Left forelimb (tissue), 1 donor: ENCODE data around the gene FBXL13.
A peak's percentile ranks its signal among the peaks of the same experiment; 100 is the strongest.
"Not testable (repeated sequence)": the region's sequence is repeated elsewhere in the genome, so short reads cannot be mapped to it uniquely, and the experiment has no call there.

Experiments
- DNase-seq: peaks from one replicate; pipeline ENCODE4 v3.0.0-alpha.2; 2018; ENCODE audit warnings: low spot score

Gene FBXL13

DNA sequence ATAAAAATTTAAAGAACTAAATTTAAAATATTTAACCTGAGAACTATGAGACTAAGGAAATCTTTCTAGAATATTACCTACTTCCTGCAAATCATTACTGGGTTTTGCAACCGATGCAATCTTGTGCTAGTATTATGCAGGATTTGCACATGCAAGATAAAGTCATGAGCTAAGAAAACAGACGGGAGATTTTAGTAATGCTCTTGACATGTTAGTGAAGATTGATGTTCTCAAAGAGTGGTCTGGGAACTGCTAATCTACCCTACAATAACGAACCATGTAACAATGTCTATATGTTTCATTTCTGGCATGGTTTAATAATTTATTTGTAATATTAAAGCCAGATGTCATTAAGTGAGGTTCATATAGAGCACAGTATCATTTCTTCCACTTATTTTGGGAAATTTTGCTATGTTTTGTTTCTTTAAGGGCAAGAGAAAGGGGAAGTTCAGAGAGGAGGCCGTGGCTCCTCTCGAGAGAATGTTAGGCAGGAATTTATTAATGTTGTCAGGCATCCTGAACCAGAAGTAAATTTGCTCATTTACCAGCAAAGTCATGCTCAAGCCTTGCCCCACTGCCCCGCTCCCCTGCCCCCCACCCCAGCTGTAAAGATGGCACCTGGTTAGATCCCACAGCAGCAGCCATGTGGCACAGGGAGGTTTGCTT is 139.0 kb downstream of the FBXL13 start:
- DNase-seq, result no peak

DNA sequence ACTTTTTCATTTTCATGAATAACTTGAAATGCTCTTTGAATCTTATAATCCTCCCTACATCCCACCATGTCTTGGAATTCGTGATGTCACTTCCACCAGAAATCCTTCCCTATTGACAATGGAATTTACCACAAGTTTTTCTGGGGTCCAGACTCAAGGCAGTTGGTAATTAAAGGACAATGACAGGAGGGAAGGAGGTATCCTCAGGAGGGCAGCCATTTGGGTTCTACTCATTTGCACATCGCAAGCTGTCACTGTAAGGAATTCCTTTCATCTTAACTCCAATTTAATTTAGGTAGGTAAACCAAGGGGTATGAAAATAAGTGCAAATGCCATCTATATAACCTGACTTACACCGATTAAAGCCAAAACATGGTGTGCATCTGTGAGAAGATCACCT is 139.9 kb downstream of the FBXL13 start:
- no peak for DNase-seq

DNA sequence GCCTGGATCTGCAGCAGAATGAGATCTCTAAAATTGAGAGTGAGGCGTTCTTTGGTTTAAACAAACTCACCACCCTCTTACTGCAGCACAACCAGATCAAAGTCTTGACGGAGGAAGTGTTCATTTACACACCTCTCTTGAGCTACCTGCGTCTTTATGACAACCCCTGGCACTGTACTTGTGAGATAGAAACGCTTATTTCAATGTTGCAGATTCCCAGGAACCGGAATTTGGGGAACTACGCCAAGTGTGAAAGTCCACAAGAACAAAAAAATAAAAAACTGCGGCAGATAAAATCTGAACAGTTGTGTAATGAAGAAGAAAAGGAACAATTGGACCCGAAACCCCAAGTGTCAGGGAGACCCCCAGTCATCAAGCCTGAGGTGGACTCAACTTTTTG is 140.4 kb downstream of the FBXL13 start:
- no peak for DNase-seq

DNA sequence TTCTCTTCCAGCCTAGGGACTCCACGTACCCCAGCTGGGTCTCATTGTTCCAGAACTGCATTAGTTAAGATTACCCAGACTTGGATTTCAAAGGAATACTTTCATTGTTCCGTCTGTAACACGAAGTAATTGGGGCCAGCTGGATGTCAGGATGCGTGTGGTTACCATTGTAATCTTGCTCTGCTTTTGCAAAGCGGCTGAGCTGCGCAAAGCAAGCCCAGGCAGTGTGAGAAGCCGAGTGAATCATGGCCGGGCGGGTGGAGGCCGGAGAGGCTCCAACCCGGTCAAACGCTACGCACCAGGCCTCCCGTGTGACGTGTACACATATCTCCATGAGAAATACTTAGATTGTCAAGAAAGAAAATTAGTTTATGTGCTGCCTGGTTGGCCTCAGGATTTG is 140.8 kb downstream of the FBXL13 start:
- DNase-seq, result peak; percentile 73

DNA sequence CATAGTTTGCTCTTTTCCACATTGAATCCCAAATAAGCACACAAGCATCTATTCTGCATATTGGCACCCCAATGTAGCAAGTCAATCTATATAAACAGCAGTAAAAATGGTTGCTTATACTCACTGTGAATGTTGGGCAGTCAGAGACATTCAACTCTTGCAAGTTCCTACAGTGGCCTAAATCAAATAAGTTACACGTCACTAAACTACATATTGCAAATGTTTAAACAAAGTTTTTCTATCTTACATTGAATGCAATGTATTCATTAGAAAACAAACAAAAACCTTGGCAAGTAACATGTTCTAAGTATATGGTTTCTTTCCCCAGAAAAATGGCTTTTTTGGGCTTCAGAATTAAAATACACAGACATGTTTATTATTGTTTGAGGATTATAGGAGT is 142.8 kb downstream of the FBXL13 start:
- DNase-seq, result no peak

DNA sequence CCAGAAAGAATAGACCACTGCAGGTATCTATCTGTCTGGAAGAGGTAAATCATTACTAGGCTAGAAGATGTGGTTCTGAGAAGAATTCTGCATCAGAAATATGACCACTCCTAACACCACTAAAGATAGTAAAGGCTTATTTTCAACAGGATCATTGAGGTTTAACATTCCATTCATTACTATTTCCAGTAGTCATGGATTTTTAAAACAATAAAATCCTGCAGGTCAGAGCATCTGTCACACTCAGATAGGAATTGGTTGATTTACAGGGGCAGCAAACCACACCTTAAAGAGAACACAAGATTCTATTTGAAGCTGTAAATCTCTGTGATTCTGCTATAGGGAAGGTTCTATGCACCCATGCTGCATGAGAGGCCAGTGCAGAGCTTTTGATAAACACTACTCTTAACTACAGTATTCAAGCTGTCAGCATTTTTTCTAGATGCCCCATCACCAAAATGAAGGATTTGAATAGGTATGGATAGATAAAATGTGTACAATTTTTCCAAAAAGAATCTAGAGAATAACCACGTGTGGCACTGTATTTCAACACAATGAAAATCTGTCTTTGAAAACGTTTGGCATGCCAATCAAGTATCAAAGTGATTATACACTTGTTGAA is 147.2 kb downstream of the FBXL13 start:
- DNase-seq, result no peak

DNA sequence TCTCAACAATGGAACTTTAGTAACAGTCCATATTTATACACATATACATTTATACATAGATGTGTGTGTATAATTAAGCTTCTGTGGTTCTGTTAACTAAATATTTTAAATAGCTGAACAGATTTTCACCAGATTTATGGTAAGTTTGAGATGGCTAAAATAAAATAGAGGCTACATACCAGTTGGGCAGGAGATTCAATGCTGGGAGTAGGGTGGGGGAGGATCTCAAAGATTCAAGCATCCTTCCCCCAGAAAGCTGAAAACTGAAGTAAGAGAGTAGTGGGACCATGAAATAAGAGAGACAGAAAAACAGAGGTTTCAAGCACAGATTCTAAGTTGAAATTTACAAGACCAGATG is 147.8 kb downstream of the FBXL13 start:
- DNase-seq, result no peak

DNA sequence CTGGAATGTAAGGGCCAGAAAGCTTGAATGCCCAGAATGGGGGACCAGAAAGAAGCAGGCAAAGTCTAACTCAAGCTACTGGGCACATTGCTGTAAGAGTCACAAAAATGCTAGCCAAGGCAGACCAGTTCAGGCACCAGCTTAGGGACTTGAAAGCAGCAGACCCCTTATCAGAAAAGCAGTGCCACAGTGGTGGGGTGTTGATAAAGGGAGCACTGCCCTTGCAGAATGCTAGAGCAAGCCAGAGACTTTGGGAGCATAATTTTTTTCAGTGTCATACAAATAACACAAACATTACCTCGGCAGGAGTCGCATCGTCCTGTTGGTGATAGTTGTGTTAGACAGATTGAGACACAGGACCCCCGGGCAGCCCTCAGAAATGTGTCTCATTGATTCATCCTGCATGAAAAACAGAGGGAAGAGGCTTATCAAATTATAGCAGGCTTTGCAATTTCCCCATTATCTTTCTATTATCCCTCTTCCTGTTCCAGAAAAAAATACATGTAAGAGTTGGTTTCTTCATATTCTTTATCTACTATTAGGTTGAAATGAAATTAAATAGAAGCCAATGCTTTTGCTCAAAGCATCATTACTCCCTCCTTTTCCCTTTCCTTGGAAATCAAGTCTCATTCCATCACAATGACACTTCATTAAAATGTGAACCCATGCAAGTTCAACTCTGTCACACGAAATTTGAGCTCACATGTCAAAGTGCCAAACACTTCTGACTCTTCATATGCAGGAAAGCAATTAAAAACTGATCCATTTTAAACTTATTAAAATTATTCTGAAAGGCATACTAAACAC is 148.4 kb downstream of the FBXL13 start:
- no peak for DNase-seq

DNA sequence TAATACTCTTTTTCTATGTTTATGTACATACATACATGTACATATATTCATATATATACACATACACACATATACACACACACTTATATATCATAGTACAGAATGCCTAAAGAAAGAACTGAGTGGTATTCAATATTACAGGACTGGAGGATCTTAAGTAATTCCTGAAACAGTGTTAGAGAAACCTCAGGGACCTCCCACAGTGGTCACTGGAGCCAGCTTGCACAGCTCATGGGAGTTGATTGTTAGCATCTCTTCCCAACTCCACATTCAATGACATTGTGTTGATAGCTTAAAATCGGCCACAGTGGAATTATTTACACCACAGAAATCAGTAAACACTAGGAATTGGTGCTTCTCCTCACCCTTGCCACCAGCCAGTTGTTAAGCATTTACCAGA is 155.8 kb downstream of the FBXL13 start:
- no peak for DNase-seq

DNA sequence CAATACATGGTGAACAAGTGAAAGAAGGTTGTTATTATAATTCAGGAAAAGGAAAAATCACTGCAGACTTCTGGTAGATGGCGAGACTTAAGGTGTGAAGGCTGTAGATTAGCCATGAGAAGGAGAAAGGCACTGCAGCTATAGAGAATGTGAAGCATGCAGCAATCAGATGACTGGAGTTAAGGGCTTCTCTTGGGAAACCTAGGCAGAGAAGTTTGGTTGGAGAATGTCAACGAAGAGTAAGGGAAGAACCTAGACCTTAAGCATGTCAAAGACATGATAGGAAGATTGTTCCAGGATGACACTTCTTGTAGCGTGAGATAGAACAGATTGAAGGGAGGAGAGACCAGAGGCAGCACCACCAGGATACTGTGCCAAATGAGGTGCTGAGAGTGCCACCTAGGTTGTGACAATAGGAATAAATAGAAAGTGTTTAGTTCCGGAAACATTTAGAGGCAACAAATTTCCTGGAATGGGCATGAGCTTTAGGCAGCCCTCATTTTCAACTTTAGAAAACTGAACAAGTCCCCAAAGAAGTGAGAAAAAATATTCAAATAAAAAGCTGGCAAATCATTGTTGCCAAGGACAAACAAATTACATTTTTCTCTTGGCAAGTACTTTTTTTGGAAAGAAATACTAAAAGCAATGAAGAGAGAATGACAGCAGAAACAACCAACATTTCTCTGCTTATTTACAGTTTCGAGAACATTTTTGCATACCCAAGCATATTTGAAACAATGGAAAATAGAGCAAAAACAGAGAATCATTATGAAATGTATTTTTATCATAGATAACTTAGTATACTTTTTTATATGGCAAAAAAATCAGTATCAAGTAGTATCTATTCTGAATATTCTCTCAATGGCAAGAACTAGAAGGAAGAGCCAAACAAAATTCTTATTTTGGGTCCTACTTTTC is 156.9 kb downstream of the FBXL13 start:
- DNase-seq, result no peak

DNA sequence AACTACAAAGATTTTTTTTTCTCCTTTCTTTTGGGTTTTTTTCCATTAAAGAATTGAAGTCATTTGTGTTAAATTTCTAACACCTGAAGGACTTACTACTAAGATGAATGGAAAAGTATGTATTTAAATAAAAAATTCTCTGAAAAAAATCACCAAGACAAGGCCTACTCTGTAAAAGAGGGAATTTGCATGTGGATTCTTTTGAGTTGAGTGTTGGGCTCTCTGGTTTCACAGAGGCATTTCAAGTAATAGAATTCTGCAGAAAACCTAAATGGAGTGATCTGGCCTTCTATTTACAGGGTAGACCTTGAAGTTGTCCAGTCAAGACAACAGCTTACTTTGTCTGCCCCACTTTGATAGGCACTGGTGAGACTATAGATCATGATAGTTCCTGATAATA is 157.7 kb downstream of the FBXL13 start:
- no peak for DNase-seq

DNA sequence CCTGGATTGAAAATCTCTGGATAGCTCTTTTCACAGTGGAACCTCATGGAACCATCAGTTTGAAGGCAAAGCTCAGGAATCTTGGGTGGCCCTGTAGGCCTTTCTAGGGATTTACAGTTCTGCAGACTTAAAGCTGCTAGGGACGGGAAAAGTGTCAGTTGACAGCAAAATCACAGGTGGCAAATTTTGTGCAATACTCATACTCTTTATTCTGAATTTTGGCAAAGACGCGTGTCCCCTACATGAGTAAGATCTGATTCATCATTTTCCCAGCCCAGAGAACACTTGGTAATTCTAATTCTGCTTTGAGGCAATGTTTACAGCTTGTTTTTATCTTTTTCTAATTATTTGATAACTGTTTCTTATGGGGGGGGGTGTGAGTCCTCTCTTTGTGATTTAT is 158.2 kb downstream of the FBXL13 start:
- no peak for DNase-seq

DNA sequence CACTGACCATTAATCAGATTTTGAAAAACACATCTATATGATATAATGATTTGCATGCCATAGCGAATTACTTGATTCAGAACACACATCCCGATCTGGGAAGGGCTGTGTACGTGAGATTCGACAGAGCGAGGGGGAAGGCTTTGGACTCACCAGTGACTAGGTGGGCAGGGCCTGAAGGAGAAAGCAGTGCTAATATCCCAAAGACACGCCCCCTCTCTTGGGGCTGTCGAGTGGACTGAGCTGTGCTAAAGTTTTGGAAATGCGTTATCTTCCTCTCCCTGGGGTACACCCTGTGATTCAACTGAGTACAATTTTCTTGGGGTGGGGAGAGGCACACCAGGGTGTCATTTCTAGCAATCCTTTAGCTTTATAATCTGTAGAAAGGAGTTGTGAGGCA is 160.0 kb downstream of the FBXL13 start:
- no peak for DNase-seq

DNA sequence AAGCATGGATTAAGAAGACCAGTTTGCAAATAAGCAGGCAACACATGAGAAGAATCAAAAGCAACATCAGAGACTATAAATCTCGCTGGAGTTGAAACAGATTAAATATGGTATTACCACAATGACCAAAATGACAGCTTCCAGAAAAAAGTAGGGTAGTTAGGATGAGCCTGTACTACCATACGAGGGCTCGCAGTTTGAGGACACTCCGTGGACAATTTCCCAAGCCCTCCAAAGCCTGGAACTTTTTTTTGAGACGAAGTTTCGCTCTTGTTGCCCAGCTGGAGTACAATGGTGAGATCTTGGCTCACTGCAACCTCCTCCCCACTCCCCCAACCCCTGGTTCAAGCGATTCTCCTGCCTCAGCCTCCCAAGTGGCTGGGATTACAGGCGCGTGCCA is 160.8 kb downstream of the FBXL13 start:
- no peak for DNase-seq

DNA sequence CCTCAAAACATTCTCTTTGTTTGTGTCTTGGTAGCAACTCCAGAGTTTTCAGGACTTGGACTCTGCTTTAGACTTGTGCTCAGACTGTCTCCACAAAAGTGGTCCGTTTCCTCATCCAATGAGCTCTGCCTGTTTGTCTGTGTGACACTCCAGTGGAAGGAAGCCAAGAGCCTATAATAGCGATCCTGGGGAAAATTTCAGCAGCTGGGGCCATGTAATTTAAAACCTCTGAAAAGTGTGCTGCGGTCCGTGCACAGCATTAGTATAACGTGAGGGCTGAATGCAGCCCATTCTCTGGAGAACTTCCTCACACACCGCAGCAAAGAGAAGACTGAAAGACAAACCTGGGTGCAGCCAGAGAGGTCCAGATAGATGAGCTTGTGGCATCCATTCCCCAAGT is 161.9 kb downstream of the FBXL13 start, which contains the start of gene LRRC17:
LRRC17 (plus strand) TSS at position 259 of the 400 bp plus-strand sequence. CDS start 20,914 bp downstream, outside the sequence.
- peak; percentile 81 for DNase-seq

DNA sequence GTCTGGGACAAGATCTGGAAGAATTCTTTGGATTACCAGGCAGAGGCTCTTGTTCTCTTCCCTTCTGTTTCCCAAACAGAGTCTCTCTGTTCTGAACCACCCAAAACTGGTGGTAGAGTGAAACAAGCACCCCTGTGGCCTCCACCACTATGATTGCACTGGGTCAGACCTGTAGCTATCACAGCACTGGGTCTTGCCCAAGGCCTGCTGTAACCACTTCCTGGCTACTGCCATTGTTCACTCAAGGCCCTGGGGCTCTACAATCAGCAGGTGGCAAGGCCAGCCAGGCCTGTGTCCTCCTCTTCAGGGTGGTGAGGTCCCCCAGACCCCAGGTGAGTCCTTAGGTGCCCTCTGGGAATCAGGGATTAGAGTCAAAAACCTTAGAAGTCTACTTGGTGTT is 165.9 kb downstream of the FBXL13 start:
- DNase-seq, result no peak

DNA sequence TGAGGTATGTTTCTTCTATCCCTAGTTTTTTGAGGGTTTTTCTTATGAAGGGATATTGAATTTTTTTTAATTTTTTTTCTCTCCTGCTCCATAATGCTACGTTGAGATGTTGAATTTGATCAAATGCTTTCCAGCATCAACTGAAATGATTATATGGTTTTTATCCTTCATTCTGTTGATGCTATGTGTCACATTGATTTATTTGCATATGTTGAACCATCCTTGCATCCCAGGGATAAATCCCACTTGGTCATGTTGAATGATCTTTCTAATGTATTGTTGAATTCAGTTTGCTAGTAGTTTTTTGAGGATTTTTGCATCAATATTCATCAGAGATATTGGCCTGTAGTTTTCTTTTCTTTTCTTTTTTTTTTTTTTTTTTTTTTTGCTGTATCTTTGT is 171.0 kb downstream of the FBXL13 start:
- DNase-seq, result not testable (repeated sequence)

DNA sequence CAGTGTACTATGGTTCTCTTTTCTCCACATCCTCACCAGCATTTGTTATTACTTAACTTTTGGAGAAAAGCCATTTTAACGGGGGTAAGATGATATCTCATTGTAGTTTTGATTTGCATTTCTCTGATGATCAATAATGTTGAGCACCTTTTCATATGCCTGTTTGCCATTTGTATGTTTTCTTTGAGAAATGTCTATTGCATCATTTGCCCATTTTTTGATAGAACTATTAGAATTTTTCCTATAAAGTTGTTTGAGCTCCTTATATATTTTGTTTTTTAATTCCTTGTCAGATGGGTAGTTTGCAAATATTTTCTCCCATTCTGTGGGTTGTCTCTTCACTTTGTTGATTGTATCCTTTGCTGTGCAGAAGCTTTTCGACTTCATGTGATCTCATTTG is 172.5 kb downstream of the FBXL13 start:
- DNase-seq, result not testable (repeated sequence)

DNA sequence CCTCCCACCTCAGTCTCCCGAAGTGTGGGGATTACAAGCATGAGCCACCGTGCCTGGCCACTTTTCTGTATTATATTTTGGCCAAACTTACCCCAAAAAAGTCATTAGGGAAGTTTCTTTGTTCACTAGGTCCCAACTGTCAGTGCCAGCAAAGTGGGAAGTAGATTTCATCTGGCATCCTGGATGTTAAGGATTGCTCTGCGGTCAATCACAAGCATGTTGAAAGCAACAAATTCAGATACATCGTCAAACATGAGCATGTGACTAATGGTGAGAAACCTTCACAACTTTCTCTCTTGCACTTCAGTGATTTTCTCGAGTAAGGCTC is 176.1 kb downstream of the FBXL13 start:
- no peak for DNase-seq

DNA sequence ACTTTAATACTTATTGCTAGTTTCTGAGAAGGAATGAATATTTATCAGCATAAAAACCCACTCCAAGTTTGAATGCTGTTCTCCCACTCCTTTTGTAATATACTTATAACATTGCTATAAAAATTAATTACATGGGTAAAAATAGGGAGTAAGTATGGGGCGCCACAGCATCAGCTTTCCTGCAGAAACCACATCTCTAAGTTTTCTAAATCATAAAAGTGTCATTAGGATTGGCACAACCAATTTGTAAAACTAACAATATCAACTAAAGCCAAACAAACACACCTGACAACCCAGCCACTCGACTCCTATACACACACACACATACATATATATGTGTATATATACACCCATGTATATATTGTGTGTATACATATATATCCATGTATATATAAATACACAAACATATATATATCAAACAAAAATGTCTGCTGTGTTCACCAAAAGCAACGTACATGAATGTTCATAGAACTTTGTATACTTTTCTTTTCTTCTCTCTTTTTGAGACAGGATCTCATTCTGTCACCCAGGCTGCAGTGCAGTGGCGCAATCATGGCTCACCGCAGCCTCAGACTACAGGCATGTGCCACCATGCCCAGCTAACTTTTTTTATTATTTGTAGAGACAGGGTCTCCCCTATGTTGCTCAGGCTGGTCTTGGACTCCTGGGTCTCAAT is 176.6 kb downstream of the FBXL13 start:
- DNase-seq, result no peak

DNA sequence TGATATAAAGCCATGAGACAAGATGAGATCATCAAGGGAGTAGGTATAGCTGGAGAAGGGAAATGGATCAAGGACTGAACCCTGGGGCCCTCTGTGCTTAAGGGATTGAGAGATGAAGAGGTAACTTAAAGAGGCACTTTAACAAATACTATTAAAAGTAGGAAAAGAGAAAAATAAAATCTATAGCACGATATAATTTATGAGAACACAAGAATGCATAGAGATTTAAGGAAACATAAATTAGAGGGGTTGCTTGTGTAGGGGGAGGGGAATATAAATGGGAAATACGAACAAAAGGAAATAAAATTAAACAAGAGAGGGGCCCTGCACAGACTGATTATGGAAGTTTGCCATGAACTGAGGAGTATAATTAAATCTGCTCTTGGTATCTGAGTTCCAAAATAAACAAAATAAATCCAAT is 177.4 kb downstream of the FBXL13 start:
- no peak for DNase-seq

DNA sequence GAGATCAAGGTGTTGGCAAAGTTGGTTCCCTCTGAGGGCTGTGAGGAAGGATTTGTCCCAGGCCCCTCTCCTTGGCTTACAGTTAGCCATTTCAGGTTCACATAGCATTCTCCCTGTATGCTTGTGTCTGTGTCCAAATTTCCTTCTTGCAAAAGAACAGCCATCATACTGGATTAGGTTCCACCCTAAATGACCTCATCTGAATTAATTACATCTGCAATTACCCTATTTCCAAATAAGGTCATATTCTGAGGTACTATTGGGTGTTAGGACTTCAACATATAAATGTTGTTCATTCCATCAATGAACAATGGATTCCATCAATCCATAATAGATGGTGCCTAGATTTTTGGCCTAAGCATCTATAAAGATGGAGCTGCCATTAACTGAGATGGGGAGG is 178.0 kb downstream of the FBXL13 start:
- no peak for DNase-seq
